Measurements from ENCODE around the gene JMJD1C.
"Not testable (repeated sequence)": the region's sequence is repeated elsewhere in the genome, so short reads cannot be mapped to it uniquely, and the experiment has no call there.

JMJD1C gene, protein sequence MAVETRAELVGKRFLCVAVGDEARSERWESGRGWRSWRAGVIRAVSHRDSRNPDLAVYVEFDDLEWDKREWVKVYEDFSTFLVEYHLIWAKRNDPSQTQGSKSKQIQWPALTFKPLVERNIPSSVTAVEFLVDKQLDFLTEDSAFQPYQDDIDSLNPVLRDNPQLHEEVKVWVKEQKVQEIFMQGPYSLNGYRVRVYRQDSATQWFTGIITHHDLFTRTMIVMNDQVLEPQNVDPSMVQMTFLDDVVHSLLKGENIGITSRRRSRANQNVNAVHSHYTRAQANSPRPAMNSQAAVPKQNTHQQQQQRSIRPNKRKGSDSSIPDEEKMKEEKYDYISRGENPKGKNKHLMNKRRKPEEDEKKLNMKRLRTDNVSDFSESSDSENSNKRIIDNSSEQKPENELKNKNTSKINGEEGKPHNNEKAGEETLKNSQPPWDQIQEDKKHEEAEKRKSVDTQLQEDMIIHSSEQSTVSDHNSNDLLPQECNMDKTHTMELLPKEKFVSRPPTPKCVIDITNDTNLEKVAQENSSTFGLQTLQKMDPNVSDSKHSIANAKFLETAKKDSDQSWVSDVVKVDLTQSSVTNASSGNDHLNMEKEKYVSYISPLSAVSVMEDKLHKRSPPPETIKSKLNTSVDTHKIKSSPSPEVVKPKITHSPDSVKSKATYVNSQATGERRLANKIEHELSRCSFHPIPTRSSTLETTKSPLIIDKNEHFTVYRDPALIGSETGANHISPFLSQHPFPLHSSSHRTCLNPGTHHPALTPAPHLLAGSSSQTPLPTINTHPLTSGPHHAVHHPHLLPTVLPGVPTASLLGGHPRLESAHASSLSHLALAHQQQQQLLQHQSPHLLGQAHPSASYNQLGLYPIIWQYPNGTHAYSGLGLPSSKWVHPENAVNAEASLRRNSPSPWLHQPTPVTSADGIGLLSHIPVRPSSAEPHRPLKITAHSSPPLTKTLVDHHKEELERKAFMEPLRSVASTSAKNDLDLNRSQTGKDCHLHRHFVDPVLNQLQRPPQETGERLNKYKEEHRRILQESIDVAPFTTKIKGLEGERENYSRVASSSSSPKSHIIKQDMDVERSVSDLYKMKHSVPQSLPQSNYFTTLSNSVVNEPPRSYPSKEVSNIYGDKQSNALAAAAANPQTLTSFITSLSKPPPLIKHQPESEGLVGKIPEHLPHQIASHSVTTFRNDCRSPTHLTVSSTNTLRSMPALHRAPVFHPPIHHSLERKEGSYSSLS (N-terminal part only)

DNA sequence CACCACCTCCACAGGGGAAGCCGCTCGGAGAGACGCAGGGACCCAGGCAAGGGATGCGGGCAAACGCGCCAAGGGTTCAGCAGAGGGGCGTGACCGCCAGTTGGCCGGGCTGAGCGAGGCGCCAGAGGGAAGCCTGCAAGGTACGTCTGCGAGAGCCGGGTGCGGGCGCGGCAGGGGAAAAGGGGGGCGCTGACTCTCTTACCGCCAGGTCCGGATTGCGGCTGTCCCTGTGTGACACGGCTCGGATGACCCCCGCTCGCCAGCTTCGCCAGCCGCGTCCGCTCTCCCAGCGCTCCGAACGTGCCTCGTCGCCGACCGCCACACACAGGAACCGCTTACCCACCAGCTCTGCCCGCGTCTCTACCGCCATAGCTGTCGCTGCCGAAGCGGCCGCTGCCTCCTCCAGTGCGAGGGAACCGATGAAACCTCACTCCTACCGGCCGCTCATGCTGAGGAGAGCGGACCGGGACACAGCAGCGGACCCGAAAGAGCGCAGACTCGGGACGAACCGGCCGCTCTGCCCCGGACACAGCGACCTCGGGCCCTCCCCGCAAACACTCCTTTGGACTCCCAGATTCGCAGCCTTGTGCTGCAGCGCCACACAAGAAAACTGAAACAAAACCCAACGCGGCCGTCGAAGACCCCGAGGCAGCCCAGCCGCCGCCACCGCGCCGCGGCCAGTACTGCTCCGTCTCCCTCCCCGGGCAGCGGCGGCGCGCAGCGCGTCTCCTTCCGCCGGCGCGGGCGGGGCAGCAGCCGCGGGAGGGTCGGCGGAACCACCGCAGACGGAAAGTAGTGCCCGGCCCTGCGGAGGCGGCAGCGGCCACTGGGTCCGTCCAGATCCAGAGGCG lies at the start of gene JMJD1C:
Gene JMJD1C, minus strand, starts transcription at position 685 of the 851 bp plus-strand sequence. Its CDS starts 315 bp downstream, at position 370.
- DNase-seq (ENCODE audit: low read depth in 2 of 2): peak; percentile 23 to 39

GRCh38 chr10:63515002-63515763 lies 49.4 kb upstream of the JMJD1C start:
- DNase-seq (ENCODE audit: low read depth in 2 of 2): no peak

- no peak for DNase-seq (ENCODE audit: low read depth in 2 of 2)
These were observed 40.8 kb upstream of the JMJD1C start for GRCh38 chr10:63506554-63506953.

- no peak for DNase-seq (ENCODE audit: low read depth in 2 of 2)
These were observed 39.8 kb upstream of the JMJD1C start for GRCh38 chr10:63505562-63505961.

DNA sequence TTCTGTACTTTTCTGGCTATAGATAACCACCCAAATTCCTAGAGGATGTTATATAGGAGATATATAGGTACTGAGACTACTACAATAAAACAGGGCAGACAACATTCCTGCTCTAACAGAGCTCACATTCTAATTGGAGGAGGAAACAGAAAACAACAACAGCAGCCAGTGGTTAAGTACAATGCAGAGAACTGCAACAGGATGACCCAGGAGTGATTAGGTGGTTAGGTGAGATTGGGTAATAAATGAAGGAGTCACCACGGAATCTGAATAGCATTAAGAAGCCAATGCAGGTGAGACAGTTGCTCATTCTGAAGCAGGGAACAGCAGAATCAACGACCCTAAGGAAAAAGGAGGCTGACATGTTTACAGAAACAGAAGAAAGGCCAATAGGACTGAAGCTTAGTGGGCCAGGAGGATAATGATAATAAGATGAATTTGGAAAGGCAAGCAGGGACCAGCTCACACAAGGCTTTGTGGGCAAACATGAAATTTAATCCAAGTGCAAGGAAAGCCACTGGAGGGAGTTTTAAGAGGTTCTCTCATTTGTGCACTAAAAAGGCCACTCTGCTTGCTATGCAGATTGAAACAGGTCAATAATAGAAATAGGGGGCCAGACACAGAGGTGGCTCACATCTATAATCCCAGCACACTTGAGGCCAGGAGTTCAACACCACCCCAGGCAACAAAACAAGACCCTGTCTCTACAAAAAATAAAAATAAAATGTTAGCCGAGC lies 38.5 kb upstream of the JMJD1C start:
- DNase-seq (ENCODE audit: low read depth in 2 of 2): no peak

DNA sequence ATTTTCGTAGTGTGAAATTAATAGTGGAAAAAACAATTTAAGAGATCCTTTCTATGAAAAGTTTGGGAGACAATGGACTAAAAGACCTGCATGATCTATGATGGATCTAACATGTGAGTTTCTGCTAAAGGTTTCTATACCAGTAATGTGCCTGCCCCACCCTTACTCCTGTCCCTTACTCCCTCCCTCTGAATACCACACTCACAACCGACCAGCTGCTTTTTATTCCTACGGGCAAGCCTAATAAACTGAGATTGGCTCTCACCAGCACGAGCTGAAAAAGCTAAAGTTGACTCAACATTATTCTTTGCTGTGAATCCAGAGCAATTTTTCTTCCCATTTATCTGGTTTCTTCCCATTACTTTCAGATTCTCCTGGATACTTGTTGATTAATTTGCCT lies 37.6 kb upstream of the JMJD1C start:
- no peak for DNase-seq (ENCODE audit: low read depth in 2 of 2)

GRCh38 chr10:63502832-63503231 lies 37.1 kb upstream of the JMJD1C start:
- no peak for DNase-seq (ENCODE audit: low read depth in 2 of 2)

- no peak for DNase-seq (ENCODE audit: low read depth in 2 of 2)
These were observed 36.2 kb upstream of the JMJD1C start for GRCh38 chr10:63501954-63502353.

DNA sequence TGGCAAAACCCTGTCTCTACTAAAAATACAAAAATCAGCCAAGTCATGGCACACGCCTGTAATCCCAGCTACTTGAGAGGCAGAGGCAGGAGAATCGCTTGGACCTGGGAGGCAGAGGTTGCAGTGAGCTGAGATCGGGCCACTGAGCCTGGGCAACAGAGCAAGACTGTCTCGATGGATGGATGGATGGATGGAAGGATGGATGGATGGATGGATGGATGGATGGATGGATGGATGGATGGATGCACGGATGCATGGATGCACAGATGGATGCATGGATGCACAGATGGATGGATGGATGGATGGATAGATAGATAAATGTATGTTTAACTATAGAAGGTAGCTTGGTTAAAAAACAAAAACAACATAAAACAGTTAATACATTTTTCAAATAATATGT lies 34.8 kb upstream of the JMJD1C start:
- not testable (repeated sequence) for DNase-seq (ENCODE audit: low read depth in 2 of 2)

- no peak for DNase-seq (ENCODE audit: low read depth in 2 of 2)
These were observed 32.9 kb upstream of the JMJD1C start for GRCh38 chr10:63498665-63499064.

- no peak for DNase-seq (ENCODE audit: low read depth in 2 of 2)
These were observed 31.5 kb upstream of the JMJD1C start for GRCh38 chr10:63497321-63497720.

DNA sequence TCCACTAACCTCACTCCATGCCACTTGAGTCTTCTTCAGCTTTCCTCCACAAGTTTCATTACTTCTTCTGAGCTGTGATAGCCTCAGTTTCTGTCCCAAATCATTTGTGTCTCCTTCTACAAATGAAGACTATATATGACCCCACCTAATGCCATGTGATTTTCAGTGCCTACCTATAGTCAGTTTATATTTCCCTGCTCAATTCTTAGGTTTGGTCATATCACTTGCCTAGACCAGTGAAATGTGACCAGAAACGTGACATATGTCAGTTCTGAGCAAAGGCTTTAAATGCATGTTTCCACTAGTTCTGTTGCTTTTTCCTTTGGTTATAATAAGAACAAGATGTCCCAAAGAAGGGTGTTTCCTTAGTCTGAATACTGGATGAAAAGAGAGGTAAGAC lies 30.8 kb upstream of the JMJD1C start:
- DNase-seq (ENCODE audit: low read depth in 2 of 2): no peak

- DNase-seq (ENCODE audit: low read depth in 2 of 2): no peak
These were observed 29.2 kb upstream of the JMJD1C start for GRCh38 chr10:63494951-63495350.

GRCh38 chr10:63493004-63493403 lies 27.2 kb upstream of the JMJD1C start:
- DNase-seq (ENCODE audit: low read depth in 2 of 2): no peak

- not testable (repeated sequence) for DNase-seq (ENCODE audit: low read depth in 2 of 2)
These were observed 26.5 kb upstream of the JMJD1C start for GRCh38 chr10:63492317-63492690.

- no peak for DNase-seq (ENCODE audit: low read depth in 2 of 2)
These were observed 26.0 kb upstream of the JMJD1C start for GRCh38 chr10:63491588-63492316.

DNA sequence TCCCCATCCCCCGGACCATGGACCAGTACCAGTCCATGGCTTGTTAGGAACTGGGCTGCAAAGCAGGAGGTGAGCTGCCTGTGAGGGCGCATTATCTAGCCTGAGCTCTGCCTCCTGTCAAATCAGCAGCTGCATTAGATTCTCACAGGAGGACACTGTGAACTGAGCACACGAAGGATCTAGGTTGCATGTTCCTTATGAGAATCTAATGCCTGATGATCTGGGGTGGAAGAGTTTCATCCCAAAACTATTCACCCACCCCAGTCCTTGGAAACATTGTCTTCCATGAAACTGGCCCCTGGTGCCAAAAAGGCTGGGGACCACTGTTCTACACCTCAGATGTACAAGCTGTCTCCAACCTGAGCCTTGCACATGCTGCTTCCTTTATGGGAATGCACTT lies 24.1 kb upstream of the JMJD1C start:
- DNase-seq (ENCODE audit: low read depth in 2 of 2): no peak

DNA sequence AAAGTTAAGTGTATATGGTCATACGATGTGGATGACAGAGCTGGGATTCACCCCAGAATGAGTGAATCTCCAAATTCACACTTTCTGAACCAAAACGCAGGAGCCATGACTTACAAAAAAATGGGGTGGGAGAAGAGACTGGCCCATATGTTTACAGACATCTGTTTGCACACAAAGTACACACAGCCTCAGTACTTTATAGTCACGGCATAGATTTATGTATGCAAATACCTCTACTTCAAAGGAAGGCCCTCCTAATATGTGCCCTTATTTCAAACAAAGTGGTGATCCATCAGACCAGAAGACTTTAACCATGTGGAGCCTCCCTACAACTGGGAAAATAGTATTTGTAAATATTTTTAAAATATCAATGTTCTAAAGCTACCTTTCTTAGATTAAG lies 22.2 kb upstream of the JMJD1C start:
- DNase-seq (ENCODE audit: low read depth in 2 of 2): no peak

- no peak for DNase-seq (ENCODE audit: low read depth in 2 of 2)
These were observed 18.2 kb upstream of the JMJD1C start for GRCh38 chr10:63483983-63484382.

Data from activated CD4-positive, alpha-beta T cell treated with anti-CD3 and anti-CD28 coated beads for 24 hours (primary cell).